ENCODE measurements around the gene SSX2B.
"Not testable (repeated sequence)": the region's sequence is repeated elsewhere in the genome, so short reads cannot be mapped to it uniquely, and the experiment has no call there.

Gene SSX2B, protein sequence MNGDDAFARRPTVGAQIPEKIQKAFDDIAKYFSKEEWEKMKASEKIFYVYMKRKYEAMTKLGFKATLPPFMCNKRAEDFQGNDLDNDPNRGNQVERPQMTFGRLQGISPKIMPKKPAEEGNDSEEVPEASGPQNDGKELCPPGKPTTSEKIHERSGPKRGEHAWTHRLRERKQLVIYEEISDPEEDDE

DNA sequence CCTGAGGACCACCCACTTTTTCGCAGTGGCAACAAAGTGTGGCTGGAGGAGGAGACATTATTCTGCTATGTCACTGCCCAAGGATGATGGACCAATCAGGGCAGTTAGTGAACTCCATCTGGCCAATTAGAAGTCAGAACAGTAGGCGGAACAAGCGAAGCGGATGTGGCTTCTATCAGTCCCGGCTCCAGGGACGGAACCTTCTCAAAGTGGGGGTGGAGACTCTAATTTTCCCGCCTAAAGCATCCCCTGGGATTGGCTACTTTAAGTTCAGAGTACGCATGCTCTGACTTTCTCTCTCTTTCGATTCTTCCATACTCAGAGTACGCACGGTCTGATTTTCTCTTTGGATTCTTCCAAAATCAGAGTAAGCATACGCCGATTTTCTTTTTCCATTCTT is at the start of gene SSX2B:
Gene SSX2B (plus strand): TSS at position 301 of the 400 bp plus-strand sequence. CDS start 1,429 bp downstream, outside the sequence.
- not testable (repeated sequence) for DNase-seq

DNA sequence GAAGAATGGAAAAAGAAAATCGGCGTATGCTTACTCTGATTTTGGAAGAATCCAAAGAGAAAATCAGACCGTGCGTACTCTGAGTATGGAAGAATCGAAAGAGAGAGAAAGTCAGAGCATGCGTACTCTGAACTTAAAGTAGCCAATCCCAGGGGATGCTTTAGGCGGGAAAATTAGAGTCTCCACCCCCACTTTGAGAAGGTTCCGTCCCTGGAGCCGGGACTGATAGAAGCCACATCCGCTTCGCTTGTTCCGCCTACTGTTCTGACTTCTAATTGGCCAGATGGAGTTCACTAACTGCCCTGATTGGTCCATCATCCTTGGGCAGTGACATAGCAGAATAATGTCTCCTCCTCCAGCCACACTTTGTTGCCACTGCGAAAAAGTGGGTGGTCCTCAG is 44.0 kb upstream of the SSX2B start, which contains the start of gene SSX2:
Gene SSX2 (minus strand): TSS at position 101 of the 400 bp plus-strand sequence. CDS start 1,429 bp downstream, outside the sequence.
- DNase-seq = not testable (repeated sequence)

DNA sequence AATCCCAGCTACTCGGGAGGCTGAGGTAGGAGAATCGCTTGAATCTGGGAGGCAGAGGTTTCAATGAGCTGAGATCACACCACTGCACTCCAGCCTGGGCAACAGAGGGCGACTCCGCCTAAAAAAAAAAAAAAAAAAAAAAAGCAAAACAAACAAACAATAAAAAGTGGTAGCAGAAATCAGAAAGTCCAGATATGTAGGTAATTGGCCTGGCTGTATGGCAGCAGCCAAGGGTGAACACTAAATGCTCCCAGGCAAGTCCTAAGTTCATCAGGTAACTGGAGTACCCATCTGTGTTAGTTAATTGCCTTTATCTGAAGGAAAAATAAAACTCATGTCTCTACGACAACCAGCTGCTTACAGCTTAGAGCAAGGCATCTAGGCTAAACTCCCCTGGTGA is 14.9 kb downstream of the SSX2B start:
- DNase-seq = not testable (repeated sequence)

DNA sequence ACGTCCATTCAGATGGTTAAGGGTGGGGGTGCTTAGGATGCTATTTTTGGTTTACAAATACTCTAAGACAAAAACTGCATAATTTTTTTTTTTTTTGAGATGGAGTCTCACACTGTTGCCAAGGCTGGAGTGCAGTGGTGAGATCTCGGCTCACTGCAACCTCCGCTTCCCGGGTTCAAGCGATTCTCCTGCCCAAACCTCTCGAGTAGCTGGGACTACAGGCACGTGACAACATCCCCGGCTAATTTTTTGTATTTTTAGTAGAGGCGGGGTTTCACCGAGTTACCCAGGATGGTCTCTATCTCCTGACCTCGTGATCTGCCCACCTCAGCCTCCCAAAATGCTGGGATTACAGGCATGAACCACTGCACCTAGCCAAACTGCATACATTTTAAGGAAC is 22.5 kb downstream of the SSX2B start:
- DNase-seq = not testable (repeated sequence)

DNA sequence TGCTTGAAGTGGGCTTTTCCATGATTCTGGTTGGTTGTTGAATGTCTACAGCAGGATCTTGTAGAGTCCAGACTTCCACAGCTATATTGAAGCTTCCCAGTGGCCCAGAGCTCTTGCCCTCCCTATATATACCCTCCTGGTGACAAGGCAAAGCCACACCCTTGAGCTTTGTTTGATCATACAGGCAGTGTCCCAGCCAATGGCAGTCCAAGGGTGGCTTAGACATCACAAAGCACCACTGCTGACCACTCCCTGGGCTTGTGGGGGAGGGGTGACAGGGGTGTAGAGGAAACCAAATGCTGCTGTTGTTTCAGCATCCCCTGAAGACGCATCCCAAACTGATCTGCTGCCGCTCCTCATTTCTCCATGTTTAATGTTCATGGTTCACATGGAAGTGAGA is 46.3 kb downstream of the SSX2B start, which contains the start of gene SPANXN5:
Gene SPANXN5 (minus strand): TSS at position 101 of the 400 bp plus-strand sequence. CDS start 79 bp downstream, at position 22.
- not testable (repeated sequence) for DNase-seq

DNA sequence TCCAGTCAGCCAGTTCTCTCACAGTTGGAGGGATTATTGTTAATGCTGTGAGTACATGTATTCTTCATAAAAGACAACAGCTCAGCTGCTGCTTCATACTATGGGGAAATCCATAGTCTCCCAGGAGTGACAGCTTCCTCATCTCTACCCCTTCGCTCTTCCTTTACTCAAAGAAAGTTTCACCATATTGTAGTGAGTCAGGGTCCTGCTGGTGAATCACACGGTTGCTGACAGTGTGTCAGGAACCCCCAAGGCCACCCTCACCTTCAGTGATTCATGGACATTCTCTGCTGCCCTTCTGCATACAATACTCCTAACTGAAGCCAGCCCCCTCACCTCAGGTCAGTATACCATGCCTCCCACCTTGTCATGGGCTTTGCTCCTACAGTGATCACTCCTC is 53.8 kb downstream of the SSX2B start:
- DNase-seq = not testable (repeated sequence)

Measured in activated naive CD4-positive, alpha-beta T cell treated with anti-CD3 and anti-CD28 coated beads, Interleukin-2, amount 50 U/mL, for 16 hours (primary cell).